Nephron (organoid): Measurements from ENCODE around the gene SLC5A1.
A peak's percentile ranks its signal among the peaks of the same experiment; 100 is the strongest.
"Not testable (repeated sequence)": the region's sequence is repeated elsewhere in the genome, so short reads cannot be mapped to it uniquely, and the experiment has no call there.

Experiments used
- H3K27ac Mint-ChIP-seq, 3 experiments: 2 replicates each; pipeline ENCODE4 v1.8.0; 2020; ENCODE audit warnings: mixed read lengths in 3 of 3, mild to moderate bottlenecking in 2 of 3, moderate library complexity in 1 of 3
- H3K27me3 Mint-ChIP-seq: 2 replicates; pipeline ENCODE4 v1.8.0; 2021; ENCODE audit warnings: low read depth, mild to moderate bottlenecking, moderate library complexity, mixed read lengths
- H3K36me3 Mint-ChIP-seq: 2 replicates; pipeline ENCODE4 v1.8.0; 2020; ENCODE audit warnings: low read depth, mixed read lengths
- H3K4me1 Mint-ChIP-seq: 2 replicates; pipeline ENCODE4 v1.8.0; 2020; ENCODE audit warnings: mixed read lengths
- H3K4me3 Mint-ChIP-seq, 3 experiments: 2 replicates each; pipeline ENCODE4 v1.8.0; 2020; ENCODE audit warnings: mild to moderate bottlenecking in 3 of 3, mixed read lengths in 3 of 3, moderate library complexity in 2 of 3
- H3K9me3 Mint-ChIP-seq: 2 replicates; pipeline ENCODE4 v1.8.0; 2020; ENCODE audit warnings: mixed read lengths
- CTCF ChIP-seq, 3 experiments: fragments of 200-600 bp; sonication (generic); IDR thresholded peaks; one replicate each; pipeline ENCODE4 v1.5.0; 2021; ENCODE audit warnings: antibody characterized with exemption in 3 of 3; ENCODE audit not compliant: unreplicated experiment in 3 of 3

Gene SLC5A1

DNA sequence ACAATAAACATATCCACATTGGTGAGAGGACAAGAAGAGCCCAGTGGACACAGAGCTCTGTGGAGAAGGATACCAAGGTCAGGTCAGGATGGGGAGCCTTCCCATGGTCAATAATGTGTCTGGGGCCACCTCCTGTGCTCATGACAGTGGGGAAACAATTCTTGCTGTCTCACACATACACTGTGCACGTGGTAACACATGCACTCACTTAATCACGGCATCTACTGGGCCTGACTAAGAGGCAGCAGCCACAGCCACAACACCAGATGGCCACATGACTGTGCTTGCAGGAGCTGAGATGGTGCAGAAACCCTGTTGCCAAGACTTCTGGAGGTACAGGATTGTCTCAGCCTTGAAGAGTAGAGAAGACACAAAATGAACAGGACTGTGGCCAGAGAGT lies 87.4 kb downstream of the SLC5A1 start:
- H3K27ac Mint-ChIP-seq = no peak overlapping the region
- no peak for TF ChIP-seq CTCF (IDR thresholded peaks at IDR 0.05; ENCODE audit: unreplicated experiment in 3 of 3)
- no peaks in the 10 kb centered on the region for H3K36me3 Mint-ChIP-seq
- H3K27me3 Mint-ChIP-seq = no peaks in the 10 kb centered on the region
- no peak overlapping the region for H3K4me3 Mint-ChIP-seq
- H3K9me3 Mint-ChIP-seq = no peaks in the 10 kb centered on the region
- H3K4me1 Mint-ChIP-seq = no peaks in the 10 kb centered on the region

DNA sequence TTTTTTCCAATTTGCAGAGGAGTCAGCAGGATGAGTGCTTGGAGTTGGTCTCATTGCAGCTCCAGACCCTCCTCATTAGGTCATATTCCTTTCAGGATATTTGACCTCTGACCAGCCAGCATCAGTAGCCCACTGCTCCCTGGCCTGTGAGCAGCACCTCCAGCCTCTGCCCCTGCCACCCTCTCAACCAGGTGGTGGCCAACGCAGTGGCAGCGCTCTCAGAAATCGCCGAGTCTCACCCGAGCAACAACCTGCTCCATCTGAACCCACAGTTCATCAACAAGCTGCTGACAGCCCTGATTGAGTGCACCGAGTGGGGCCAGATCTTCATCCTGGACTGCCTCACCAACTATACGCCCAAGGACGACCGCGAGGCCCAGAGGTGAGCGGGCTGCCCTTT lies 89.1 kb downstream of the SLC5A1 start:
- Mint-ChIP-seq H3K4me3 (no peak overlapping the region), H3K27me3 (no peaks in the 10 kb centered on the region), H3K27ac (no peak overlapping the region), H3K4me1 (no peaks in the 10 kb centered on the region), H3K9me3 (no peaks in the 10 kb centered on the region), H3K36me3 (no peaks in the 10 kb centered on the region)
- TF ChIP-seq CTCF (IDR thresholded peaks at IDR 0.05; ENCODE audit: unreplicated experiment in 3 of 3) = no peak

DNA sequence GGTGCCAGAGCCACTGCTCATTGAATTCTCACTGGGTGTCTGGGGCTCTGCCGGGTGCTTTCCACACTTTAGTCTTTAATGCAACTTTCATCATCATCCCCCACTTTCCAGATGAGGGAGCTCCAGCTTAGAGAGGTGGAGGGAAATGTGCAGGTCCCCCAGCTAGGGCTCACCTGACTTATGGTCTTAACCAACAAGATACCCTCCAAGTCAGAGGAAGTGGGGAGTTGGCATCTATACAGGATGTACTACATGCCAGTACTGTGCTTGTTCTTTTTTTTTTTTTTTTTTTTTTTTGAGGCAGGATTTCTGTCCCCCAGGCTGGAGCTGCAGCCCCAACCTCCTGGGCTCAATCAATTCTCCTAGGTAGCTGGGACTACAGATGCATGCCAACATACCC lies 89.7 kb downstream of the SLC5A1 start:
- TF ChIP-seq CTCF (IDR thresholded peaks at IDR 0.05; ENCODE audit: unreplicated experiment in 3 of 3) = no peak

GRCh38 chr22:32134796-32135195 lies 91.7 kb downstream of the SLC5A1 start:
- not testable (repeated sequence) for H3K4me3 Mint-ChIP-seq, H3K27me3 Mint-ChIP-seq, H3K27ac Mint-ChIP-seq, H3K4me1 Mint-ChIP-seq, H3K36me3 Mint-ChIP-seq, H3K9me3 Mint-ChIP-seq

More for the DNA sequence above, 89.7 kb downstream of the SLC5A1 start:
- Mint-ChIP-seq H3K4me3 (no peak overlapping the region), H3K9me3 (no peaks in the 10 kb centered on the region), H3K27ac (no peak overlapping the region), H3K36me3 (no peaks in the 10 kb centered on the region), H3K4me1 (no peaks in the 10 kb centered on the region), H3K27me3 (no peaks in the 10 kb centered on the region)

DNA sequence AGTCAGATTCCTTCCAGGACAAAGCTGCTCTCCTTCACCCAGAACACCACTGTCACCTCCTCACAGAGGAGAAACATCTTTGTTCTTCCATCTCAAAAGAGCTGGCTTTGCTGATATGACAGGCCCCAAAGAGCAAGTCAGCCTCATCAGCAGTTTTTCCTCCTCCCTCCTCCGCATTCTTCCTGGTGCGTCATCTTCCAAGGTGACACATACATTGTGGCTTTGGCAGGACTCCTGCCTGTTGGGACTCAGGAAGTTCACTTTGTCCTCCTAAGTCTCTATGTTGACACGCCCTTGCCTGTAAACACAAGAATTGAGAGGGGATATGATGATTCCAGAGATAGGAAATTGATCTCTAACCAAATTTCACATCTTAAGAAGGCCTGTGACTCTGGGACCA lies 92.9 kb downstream of the SLC5A1 start:
- H3K4me3 Mint-ChIP-seq, H3K36me3 Mint-ChIP-seq, H3K4me1 Mint-ChIP-seq, H3K27ac Mint-ChIP-seq, H3K9me3 Mint-ChIP-seq, H3K27me3 Mint-ChIP-seq: not testable (repeated sequence)

GRCh38 chr22:32136881-32137280 lies 93.8 kb downstream of the SLC5A1 start:
- H3K36me3 Mint-ChIP-seq, H3K9me3 Mint-ChIP-seq, H3K4me1 Mint-ChIP-seq, H3K4me3 Mint-ChIP-seq, H3K27me3 Mint-ChIP-seq, H3K27ac Mint-ChIP-seq: not testable (repeated sequence)

GRCh38 chr22:32137731-32138324 lies 94.8 kb downstream of the SLC5A1 start:
- not testable (repeated sequence) for H3K9me3 Mint-ChIP-seq, H3K27ac Mint-ChIP-seq, H3K36me3 Mint-ChIP-seq, H3K4me3 Mint-ChIP-seq, H3K27me3 Mint-ChIP-seq, H3K4me1 Mint-ChIP-seq

DNA sequence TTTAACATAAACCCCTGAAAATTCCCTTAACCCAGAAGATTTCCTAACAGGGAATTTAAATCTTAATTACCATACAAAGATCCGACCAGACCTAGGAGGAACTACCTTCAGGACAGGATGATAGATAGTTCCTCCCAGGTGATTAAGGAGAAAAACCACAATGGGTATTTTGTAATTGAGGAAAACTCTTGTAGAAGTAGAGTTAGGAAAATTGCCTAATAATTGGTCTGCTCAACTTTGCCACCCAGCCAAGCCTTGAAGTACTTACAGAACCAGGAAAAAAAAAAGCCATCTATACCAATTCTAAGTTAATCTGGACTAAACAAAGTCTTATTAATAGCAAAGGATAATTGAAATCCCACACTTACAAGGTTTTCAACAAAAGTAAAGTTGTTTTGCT lies 95.5 kb downstream of the SLC5A1 start:
- H3K27me3 Mint-ChIP-seq, H3K27ac Mint-ChIP-seq, H3K36me3 Mint-ChIP-seq, H3K4me3 Mint-ChIP-seq, H3K9me3 Mint-ChIP-seq, H3K4me1 Mint-ChIP-seq: not testable (repeated sequence)

- not testable (repeated sequence) for H3K4me1 Mint-ChIP-seq, H3K36me3 Mint-ChIP-seq, H3K9me3 Mint-ChIP-seq, H3K27me3 Mint-ChIP-seq, H3K27ac Mint-ChIP-seq, H3K4me3 Mint-ChIP-seq
- peak in 2 of 3 experiments; percentile 11 to 32 for TF ChIP-seq CTCF (IDR thresholded peaks at IDR 0.05; ENCODE audit: unreplicated experiment in 3 of 3)
Measured at GRCh38 chr22:32140688-32141087, 97.6 kb downstream of the SLC5A1 start.
